Stomach (tissue), 4 donors: Measurements from ENCODE around the gene NIPAL3.

Experiments used
- EP300 ChIP-seq: sonication (generic); formaldehyde crosslinking; IDR thresholded peaks from one replicate; pipeline ENCODE4 v1.6.1; 2017; ENCODE audit warnings: antibody characterized with exemption
- POLR2A ChIP-seq, 4 donors: fragments of 450-650 bp; IDR thresholded peaks; one replicate each; pipeline ENCODE4 v1.6.1; 2016; ENCODE audit warnings: antibody characterized with exemption in 4 of 4, control low read depth in 2 of 4, mild to moderate bottlenecking in 1 of 4, moderate library complexity in 1 of 4
- POLR2AphosphoS5 ChIP-seq, 3 donors: sonication (generic); formaldehyde crosslinking; IDR thresholded peaks; one replicate each; pipeline ENCODE4 v1.6.1; 2016; ENCODE audit warnings: antibody characterized with exemption in 3 of 3
- TF ChIP-seq, protein P1 (sequence below), 7 experiments: fragments of 450-650 bp in 4 of 7; fragments of 200-600 bp in 3 of 7; sonication (generic) in 3 of 7; IDR thresholded peaks; one replicate each; pipeline ENCODE4 v1.5.1; 2016 to 2019; ENCODE audit warnings: antibody characterized with exemption in 7 of 7, control low read depth in 2 of 7, mild to moderate bottlenecking in 1 of 7

DNA sequence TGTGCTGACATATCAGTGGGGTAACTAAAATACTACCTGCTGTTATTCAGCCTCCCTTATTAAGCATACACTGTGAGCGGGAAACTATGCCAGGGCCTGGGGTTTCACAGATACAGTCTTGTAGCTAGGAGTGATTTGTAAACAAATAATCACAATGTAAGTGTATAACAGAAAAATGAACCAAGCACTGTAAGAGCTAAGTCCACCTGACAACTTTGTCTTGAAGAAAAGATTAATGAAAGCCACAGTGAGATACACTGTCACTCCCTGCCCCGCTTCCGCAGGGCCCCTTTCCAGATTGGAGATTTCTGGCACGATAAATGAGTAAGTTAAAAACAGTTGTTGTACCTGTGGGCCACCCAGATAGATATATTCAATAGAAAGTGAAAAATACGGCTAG is 91.8 kb downstream of the NIPAL3 start:
- TF ChIP-seq, protein P1, sequence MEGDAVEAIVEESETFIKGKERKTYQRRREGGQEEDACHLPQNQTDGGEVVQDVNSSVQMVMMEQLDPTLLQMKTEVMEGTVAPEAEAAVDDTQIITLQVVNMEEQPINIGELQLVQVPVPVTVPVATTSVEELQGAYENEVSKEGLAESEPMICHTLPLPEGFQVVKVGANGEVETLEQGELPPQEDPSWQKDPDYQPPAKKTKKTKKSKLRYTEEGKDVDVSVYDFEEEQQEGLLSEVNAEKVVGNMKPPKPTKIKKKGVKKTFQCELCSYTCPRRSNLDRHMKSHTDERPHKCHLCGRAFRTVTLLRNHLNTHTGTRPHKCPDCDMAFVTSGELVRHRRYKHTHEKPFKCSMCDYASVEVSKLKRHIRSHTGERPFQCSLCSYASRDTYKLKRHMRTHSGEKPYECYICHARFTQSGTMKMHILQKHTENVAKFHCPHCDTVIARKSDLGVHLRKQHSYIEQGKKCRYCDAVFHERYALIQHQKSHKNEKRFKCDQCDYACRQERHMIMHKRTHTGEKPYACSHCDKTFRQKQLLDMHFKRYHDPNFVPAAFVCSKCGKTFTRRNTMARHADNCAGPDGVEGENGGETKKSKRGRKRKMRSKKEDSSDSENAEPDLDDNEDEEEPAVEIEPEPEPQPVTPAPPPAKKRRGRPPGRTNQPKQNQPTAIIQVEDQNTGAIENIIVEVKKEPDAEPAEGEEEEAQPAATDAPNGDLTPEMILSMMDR (IDR thresholded peaks at IDR 0.05) = no peak
- TF ChIP-seq EP300 (no peak), POLR2A (IDR thresholded peaks at IDR 0.05) (no peak), POLR2AphosphoS5 (IDR thresholded peaks at IDR 0.05) (no peak)
